HG03039 (cell line): Measurements from ENCODE around the gene PLBD2.

ENCODE experiments used
- ATAC-seq: cut with Tn5 transposase; IDR thresholded peaks from one replicate; pipeline ENCODE4 v1.9.1; 2021; ENCODE audit warnings: mild to moderate bottlenecking, moderate library complexity; ENCODE audit not compliant: unreplicated experiment

Gene PLBD2

GRCh38 chr12:113439606-113440030, 81.2 kb downstream of the PLBD2 start:
- ATAC-seq: no peak

- no peak for ATAC-seq
Measured at GRCh38 chr12:113440336-113440735, 81.9 kb downstream of the PLBD2 start.
